Spleen (tissue), 7 donors: ENCODE measurements around the gene TPM4.

ENCODE experiments used
- POLR2A ChIP-seq, 3 donors: fragments of 450-650 bp; IDR thresholded peaks; one replicate each; pipeline ENCODE4 v1.5.1; 2017; ENCODE audit warnings: antibody characterized with exemption in 3 of 3, mild to moderate bottlenecking in 1 of 3
- POLR2AphosphoS5 ChIP-seq, 3 donors: sonication (generic); formaldehyde crosslinking; IDR thresholded peaks; one replicate each; pipeline ENCODE4 v1.5.1; 2017; ENCODE audit warnings: antibody characterized with exemption in 3 of 3
- TF ChIP-seq, protein P1 (sequence below), 11 experiments: fragments of 200-600 bp in 7 of 11; fragments of 450-650 bp in 4 of 11; sonication (generic) in 4 of 11; IDR thresholded peaks in 8 of 11; conservative IDR thresholded peaks in 3 of 11; 1 replicate in 7 of 11; 2 replicates in 4 of 11; pipeline versions ENCODE4 v1.4.0 to v1.8.0; 2016 to 2021; ENCODE audit warnings: antibody characterized with exemption in 11 of 11, inconsistent platforms in 4 of 11, mild to moderate bottlenecking in 1 of 11
- donor health status: DM: no; HTN: no; CAD: no; lungs with moderate emphysema.
- donor health status: DM: no; HTN: no; CAD: no.
- donor health status: DM: no; HTN: no; CAD: no.

DNA sequence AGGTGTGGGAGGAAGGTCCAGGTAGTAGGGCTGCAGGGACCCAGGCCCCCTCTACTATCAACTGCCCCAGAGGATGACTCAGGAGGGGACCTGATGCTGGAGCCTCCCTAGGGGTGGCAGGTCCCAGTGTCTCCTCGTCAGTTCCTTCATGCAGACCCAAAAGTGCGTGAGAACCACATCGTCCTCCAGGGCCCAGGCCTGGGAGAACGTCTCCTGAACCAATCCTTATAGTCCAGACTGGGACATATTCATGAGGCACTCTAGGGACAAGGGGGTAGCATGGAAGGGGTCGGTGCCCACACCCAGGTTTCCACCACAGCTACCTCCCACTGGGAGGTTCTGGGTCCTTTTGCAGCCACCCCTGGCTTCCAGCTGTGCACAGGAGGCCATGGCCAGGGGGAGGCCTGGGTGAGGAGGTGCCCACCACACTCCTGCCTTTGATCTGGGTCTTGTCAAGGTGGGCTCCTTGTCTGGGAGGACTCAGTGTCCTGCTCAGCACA lies 38.0 kb upstream of the TPM4 start:
- TF ChIP-seq POLR2A (IDR thresholded peaks at IDR 0.05) (no peak), POLR2AphosphoS5 (IDR thresholded peaks at IDR 0.05) (no peak)
- TF ChIP-seq, protein P1, sequence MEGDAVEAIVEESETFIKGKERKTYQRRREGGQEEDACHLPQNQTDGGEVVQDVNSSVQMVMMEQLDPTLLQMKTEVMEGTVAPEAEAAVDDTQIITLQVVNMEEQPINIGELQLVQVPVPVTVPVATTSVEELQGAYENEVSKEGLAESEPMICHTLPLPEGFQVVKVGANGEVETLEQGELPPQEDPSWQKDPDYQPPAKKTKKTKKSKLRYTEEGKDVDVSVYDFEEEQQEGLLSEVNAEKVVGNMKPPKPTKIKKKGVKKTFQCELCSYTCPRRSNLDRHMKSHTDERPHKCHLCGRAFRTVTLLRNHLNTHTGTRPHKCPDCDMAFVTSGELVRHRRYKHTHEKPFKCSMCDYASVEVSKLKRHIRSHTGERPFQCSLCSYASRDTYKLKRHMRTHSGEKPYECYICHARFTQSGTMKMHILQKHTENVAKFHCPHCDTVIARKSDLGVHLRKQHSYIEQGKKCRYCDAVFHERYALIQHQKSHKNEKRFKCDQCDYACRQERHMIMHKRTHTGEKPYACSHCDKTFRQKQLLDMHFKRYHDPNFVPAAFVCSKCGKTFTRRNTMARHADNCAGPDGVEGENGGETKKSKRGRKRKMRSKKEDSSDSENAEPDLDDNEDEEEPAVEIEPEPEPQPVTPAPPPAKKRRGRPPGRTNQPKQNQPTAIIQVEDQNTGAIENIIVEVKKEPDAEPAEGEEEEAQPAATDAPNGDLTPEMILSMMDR (IDR thresholded peaks at IDR 0.05 in 8 of 11, conservative IDR thresholded peaks at IDR 0.05 in 3 of 11), result no peak
